ENCODE results near the gene HILPDA.
A peak's percentile ranks its signal among the peaks of the same experiment; 100 is the strongest.

The HILPDA gene, protein sequence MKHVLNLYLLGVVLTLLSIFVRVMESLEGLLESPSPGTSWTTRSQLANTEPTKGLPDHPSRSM

DNA sequence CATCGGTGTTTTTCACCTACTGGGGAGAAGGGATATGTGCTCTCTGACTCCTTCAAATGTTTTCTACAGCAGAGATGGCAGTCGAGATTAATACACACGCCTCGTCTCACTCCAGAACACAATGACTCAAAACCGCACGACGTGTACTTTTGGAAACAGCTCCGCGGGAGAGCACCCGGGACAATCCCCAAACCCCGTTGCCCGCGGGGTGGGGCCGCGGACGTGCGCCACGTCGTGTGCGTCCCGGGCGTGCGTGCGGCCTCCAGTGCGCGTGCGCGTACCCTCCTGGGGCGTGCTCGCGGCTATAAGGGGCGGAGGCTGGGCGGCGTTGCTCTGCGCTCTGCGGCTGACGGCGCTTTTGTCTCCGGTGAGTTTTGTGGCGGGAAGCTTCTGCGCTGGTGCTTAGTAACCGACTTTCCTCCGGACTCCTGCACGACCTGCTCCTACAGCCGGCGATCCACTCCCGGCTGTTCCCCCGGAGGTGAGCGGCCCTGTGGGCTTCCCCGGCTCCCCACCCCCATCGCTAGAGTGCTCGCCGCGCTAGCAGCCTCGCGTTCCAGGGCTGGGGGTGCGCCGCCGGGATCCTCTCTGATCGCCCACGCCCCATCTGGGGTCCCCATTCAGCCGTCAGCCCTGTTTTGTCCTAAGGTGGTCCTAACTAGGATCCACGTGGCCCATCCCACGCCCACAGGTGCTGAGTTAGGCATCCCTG, at the start of gene HILPDA:
TSS of gene HILPDA (plus strand) at position 336 of the 712 bp plus-strand sequence. CDS start 1,391 bp downstream, outside the sequence.
- DNase-seq, result peak; percentile 95

DNA sequence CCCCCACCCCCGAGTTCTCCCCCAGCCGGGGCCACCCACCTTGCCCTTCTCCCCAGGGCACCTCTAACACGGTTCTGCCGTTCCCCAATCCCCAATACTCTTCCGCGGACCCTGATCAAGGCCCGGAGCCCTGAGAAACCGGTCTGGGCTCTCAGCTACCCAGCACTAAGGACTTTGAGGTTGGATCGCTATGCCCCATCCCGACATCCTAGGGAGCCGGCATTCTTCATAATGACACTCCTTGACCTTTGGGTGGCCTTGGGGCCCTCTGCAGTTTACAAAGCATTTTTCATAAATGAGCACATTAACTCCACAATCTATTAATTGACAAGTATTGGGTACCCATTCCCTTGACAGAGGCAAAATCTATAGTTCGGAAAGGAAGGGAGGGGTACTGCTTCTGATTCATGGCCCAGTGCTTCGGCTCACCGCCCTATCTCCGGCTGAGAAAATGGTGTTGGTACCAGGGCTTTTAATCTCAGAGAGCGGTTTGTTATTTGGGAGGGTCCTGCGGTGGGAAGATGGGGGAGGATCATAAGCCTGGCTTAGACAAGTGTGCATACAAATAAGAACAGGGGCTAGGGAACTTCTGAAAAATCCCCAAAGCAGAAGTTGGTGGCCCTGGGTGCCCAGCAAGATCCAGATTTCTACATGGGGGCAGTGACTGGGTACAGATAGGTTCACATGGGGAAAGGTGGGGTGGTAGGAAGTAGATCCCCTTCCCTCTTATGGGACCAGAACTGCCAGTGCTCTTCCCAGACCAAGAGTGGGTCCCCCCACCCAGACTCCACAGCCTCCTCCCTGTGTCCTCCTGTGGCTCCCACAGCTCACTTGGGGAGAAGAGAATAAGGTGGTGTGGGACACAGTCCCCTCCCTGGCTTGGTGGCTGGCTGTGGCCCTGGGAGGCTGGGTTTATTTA, 49.1 kb upstream of the HILPDA start:
- no peak for DNase-seq

DNA sequence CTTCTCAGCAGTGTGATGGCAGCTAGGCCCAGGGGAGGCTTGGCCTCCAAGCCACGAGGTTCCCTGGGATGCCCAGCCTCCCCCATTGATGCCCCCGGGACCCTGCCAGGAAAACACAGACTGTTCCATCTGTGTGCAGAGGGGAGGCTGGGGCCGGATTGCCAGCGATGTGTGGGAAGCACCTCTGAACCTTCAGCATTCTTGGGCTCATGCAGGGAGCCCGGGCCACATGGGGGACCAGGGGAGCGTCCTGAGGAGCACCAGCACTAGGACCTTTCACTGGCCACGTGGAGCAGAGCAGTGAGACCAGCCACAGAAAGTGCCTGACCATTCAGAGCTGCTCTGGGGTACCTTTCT, 48.5 kb upstream of the HILPDA start:
- no peak for DNase-seq

DNA sequence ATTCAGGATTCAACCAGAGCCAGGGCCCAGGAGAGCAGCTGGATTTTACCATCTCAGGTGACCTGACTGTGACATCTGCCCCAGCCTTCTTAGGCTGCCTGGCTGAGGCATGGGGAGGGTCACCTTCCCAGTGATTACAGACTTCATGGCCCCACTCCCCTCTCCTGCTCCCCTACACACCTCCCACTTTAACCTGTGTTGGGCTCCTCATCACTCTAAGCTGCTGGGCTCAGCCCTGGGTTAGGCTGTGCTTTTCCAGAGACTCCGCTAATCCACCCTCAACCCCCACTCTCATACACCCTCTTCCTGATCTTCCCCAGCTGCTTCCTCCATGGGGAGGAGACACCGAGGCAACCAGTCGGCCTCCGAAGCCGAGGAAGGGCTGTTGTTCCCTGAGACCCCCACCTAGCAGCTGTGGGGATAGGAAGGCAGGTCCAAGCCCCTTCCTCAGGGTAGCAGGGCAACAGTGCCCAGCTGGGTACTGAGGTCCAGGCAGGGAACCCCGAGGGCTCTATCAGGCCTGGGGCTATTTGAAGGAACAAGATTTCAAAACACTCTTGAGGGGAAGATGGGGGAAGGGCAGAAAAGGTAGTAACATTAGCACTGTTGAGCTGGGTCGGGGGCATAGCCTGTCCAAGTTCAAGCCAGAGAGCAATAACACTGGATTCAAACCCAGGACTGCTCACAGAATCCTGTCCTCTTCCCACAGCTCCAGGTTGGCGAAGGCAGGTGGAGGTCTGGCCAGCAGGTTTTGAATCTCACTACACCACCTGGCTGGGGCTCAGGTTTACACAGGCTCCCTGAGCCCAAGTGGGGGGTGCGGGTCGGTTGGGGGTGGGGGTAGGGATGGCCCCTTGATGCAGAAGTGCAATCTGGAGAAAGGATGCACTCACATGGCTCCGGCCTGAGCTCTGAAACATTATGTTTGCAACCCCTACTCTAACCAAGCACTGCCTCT, 47.6 kb upstream of the HILPDA start:
- DNase-seq, result no peak

DNA sequence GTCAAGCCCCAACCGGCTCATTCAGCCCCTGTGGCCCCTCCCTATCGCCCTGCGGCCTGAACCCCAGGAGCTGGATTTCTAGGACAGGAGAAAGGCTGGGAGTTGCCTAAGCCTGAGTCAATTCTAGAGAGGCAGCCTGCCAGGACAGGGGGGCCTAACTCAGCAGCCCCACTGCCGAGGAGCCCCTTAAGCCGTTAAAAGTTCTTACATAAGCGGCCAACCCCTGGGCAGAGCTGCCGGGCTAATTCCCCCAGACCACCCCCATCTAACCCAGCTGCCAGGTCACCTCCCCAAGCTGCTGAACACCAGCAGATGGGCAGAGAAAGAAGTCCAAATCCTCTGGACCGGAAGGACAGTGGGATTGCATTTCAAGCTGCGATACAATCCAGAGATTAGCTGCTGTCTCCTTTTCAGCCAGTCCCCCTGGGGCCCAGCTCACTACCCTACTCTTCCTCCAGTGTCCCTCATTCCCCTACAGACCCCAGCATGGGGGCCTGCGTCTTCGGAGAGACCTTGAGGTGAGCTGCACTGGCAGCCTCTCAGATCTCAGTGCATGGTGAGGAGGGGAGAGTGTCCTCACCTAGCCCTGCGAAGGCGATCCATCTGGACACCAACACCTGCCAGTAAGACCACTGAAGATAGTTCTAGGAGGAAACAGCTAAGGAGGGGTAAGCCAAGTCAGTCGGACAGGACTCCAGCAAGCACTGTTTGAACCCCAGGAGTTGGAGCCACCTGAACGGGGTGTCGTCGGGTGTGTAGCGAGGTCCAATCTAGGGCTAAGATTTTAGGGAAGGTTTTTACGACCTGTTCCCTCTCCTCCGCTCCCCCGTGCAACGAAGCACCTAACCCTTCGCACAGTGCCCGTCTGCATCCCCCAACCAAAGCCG, 46.7 kb upstream of the HILPDA start:
- DNase-seq, result no peak

DNA sequence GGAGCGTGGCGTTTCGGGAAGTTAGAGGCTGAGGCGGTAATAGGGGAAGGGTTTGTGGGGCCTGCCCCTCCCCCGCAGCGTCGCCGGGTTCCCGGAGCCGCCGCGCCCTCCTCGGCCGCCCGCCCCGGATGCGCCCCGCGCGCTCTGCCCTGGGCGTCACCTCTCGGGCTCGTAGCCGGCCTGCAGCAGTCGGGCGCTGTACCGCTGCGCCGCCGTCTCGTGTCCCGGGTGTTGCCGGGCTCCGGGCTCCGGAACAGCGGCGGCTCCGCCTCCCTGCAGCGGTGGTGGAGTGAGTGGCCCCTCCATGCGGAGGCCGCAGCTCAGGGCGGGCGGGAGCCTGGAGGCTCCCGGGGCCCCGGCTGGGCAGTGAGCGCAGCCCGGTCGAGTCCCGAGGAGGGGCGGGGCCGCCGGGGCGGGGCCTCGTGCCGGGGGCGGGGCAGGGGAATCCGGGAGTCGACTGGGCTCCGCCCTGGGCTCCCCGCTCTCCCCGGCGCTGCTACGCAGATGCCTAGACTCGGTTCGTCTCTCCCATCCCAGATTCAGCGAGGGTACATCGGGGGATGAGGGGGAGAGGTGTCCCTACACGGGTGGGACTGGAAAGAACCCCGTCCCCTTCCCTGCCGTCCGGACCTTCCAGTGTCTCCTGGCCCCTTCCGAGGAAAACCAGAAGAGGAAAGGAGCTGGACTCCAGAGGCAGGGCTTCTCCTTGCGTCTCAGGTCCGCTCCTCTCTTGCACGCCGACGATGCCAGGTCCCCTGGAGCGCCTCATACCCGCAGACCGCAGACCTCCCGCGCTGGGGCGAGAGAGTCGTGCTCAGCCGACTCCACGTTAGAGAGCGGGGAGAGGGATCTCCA, 45.9 kb upstream of the HILPDA start, which contains the start of gene IMPDH1:
TSS of gene IMPDH1 (minus strand) at position 387 of the 855 bp plus-strand sequence. CDS start at position 306, 81 bp downstream.
- DNase-seq, result peak; percentile 97

DNA sequence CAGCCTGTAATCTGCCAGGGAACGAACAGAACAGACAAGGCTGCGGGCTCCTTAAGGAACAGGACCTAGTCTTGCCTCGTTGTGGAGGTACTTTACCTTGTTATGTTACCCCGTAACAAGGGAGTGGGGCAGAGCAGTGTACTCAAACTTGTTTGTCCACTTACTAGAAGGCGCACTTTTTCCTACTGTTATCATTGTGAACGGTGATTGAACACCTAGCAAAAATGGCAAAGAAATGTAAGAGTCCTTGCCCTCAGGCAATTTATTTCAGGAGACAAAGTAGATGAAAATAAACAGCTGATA, 45.3 kb upstream of the HILPDA start:
- DNase-seq, result no peak

DNA sequence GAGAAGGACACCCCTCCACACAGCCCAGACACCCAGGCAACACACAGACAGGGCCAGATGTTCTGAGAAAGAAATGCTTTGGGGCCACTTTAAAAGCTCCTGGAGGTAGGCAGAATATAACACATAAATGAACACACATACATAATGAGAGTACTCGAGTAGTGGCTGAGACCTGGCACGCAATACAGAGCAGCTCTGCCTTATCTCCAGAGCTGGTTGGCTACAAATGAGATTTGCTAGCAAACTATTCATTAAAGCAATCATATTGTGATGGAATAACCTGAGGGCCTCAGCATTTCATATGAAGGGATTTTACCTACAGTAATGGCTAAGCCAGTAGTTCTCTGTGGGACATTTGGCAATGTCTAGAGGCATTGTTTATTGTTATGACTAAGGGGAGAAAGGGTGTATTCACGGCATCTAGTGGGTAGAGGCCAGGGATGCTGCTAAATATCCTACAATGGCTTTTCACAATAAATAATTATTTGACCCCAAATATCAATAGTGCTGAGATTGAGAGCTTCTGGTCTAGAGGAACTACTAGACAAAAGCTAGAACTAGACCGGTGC, 40.4 kb upstream of the HILPDA start:
- DNase-seq, result no peak

DNA sequence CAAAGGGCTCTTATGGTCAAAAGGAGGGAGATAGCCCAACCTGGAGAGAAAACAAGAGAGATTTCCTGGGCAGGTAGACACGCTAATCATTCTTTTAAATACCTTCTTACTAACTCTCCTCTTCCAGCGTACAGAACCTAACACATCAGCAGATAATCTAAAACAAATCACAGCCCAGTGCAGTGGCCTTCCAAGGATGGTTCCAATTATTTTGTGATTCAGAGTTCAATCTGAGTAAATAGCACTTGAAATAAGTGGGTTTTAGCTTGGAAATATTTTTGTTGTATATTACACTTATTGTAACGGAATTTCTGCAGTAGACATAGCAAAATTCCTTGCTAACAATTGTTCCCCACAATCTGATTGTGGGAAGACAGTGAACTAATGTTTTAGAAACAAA, 38.6 kb upstream of the HILPDA start:
- DNase-seq, result no peak

DNA sequence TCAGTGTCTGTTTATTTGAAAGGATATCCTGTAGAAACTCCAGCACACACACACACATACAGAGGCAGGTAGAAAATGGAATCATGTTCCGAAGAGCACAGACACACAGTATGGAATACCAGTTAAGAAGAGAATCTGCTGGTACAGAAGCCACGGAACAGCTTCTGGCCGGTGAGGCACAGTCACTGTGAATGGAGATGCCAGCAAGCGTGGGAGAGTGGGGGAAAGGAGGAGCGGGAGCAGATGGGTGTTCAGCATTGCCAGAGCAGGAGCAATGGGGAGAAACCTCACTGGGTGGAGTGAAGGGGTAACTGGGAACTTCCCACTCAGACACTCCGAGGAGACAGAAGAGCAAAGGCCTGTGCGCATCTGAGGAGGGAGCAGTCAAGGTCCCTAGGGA, 36.4 kb upstream of the HILPDA start:
- DNase-seq, result no peak

DNA sequence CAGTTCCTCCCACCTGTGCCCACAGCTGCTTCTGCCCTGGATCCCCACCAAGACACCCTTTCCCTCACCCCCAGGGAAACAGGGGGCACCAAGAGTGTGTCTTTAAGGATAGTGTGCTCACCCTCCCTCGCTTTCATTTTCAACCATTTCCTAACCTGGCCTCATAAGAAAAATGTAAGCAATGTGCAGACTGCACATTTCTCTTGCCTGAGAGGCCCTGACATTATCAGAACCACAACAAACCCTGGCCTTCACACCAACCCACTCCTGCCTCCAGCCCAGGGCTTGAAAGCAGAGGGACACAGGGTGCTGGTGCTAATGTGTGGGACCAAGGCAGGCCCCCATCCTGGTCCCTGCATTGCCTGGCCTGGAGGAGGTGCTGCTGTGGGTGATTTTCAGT, 34.9 kb upstream of the HILPDA start:
- DNase-seq, result no peak

DNA sequence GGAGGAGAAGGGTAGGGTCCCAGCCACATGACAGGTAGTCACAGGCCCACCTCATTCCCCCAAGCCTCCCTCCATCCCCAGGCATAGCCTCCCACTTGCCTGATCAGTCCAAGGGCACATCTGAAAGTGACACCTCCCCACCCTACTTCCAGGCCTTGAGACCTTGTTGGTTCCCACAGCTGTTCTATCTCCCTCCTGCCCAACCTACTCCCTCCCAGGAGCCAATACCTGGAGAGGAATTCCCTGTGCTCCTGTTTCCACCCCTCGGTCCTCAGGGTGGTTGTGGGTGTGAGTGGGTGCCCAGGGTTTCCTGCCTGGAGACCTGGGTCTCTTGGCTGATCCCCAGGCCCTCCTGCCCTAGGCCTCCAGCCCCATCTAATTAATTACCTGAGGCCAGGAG, 34.3 kb upstream of the HILPDA start:
- no peak for DNase-seq

DNA sequence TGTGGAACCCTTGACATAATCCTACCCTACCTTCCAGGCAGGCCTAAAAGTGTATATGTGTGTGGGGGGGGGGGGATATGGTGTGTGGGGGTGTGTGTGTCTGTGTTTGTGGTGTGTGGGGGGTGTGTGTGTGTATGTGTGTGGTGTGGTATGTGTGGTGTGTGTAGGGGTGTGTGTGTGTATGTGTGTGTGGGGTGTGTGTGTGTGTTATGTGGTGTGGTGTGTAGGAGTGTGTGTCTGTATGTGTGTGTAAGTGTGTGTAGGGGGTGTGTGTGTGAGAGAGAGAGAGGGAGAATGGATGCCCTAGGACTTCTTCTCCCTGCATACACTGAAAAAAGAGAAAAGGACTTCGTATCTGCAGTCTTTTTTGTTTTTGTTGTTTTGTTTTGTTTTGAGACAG, 33.6 kb upstream of the HILPDA start:
- DNase-seq, result no peak

DNA sequence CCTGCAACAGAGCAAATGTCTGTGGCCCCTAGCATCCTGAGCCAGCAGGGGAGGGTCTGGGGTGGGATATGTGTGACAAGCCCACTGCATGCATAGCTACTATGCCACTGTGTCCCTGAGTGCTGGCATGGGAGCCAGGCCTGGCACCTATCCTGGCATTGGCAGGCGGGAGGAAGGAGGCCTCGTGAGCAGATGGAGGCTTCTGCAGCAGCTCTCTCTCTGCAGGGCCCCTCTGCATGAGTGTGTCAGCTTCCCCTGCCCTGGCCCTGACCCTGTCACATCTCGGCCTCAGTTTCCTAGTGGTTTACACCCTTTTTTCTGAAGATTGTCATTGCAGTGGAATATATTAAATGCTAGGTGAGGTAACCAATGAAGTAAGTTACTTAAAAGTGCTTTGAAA, 32.8 kb upstream of the HILPDA start:
- no peak for DNase-seq

DNA sequence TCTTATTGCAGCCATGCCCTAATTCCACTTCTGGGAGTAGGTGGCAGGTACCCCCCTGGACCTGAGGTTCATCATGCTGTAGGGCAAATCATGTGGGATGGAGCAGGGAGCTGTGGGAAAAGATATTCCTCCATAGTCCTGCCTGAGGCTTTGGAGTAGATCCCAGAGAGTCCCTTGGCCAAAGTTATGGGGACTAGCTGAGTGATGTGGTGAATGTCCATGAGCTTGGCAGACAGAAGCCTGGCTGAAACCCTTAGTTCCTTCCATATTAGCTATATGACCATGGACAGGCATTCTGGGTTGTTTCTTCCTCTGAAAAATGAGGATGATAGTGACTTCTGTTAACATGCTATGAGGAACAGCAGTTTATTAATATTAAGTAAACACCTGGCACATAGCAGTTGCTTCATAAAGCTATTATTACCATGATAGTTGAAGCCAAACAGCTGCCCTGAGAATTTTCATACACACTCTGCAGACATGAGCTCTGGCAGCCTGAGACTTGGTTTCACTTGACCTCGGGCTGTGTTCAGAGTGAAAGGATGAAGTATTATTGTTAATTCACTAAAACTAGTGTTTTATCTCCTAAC, 30.9 kb upstream of the HILPDA start:
- no peak for DNase-seq

DNA sequence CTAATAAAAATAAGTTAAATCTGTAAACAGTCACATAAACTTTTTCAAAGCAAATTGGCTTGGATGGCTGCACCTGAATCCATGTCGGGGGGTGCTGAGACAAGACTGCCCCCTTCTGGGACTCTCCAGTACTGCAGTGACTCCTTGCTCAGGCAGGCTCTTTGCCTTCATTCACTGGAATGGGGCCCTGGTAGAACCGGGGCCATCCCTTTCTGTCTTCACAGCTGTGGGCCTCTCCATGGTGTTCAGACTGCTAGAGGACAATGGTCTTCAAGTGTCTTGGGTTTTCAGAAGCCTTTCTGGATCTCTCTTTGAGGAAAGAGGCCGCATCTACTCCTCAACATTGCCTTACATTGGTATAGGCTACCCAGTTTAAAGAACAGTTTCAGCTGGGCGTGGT, 29.8 kb upstream of the HILPDA start:
- DNase-seq, result peak; percentile 91

DNA sequence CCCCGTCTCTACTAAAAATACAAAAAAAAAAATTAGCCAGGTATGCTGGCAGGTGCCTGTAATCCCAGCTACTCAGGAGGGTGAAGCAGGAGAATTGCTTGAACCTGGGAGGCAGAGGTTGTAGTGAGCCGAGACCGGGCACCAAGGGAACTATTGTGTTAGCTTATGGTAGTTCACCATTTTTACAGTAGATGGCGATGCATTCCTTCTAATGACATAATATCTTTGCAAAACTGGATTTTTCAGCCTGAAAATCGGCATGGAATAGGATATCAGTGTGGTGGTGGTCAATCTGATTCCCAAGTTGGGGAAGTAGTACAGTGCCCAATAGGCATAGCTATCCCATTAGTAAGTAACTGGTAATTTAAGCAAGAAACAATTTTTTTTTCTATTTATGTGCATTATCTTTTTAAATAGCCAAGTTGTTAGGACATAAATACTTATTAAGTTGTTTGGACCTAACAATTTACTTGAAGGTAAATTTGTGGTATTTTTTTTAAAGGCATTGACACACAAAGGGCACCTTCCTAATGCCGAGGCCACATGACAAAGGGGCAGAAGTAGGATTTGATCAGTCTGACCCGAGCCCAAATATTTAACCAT, 28.3 kb upstream of the HILPDA start:
- no peak for DNase-seq

DNA sequence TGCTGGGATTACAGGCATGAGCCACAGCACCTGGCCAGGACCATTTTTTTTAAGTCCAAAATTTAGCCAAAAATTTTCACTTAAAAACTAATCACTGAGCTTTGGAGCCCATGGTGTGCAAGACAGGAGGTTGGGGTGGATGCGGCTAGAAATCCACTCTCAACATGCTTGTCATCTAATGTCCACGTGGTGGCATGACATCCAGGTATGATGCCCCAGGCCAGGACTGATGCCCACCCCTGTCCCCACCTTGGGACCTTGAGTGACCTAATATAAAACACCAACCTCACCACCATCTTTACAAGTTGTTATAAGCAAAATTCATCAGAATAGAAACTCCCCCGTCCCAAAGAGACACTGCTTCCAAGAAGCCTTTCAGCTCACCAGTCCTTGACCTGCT, 25.5 kb upstream of the HILPDA start:
- DNase-seq, result no peak

DNA sequence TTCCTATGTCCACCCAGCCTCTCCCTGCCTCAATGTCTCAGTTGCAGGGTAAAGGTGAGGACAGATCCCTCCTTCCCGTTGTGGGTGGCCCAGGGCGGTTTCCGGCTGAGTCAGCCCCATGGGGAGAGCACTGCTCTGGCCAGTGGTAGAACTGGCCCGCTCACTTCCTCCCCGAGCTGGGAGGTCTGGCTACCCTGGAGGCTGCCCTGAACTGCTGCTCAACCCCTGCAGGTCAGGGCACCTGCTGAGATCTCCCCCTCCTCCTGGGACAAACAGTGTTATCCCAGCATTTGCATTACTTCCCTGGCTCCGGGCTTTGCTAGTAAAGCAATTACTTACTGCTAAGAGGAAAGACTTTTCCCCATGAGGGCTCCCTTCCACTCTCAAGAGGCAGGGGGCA, 24.5 kb upstream of the HILPDA start:
- no peak for DNase-seq

DNA sequence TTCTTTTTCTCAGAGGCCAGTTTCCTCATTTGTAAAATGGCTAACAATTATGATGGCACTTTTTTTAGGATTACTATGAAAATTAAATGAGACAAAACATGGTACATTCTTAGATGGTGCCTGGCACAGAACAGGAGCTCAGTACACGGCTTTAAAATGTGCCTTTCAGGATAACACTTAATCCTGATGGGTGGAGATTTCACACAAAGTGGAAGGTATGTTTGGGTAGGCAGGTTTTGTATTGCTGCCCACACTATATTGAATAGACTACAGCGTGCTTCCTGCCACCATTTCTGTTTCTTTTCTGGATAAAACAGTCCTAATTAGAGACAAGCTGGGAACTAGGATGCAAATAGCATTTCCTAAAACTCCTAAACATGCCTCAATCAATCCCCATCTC, 23.9 kb upstream of the HILPDA start:
- DNase-seq, result no peak
